H1 (cell line): ENCODE results near the gene RBCK1. TPM values are rescaled to one million over a fixed set of nuclear protein-coding genes. Genes with fewer than 3 reads are reported as not detected.
A peak's percentile ranks its signal among the peaks of the same experiment; 100 is the strongest.

Experiments
- E2F6 ChIP-seq: IDR thresholded peaks from 2 replicates; pipeline ENCODE4 v1.6.1; 2012; ENCODE audit warnings: inconsistent platforms
- HDAC2 ChIP-seq, 2 experiments: fragments of 300-600 bp in 1 of 2; sonication (generic) in 1 of 2; IDR thresholded peaks; 2 replicates each; pipeline ENCODE4 v1.6.1; 2011 to 2012; ENCODE audit warnings: low read depth in 2 of 2, low read length in 2 of 2, mild to moderate bottlenecking in 2 of 2, moderate library complexity in 2 of 2, borderline replicate concordance in 1 of 2, inconsistent platforms in 1 of 2
- polyA plus RNA-seq, 7 experiments: library from polyadenylated mRNA; depleted of rRNA in 3 of 7; stranded (reverse) in 5 of 7; unstranded in 2 of 7; fragments of >200 nt in 5 of 7; fragments of 200-250 nt in 2 of 7; gene quantifications; 1 replicate in 5 of 7; 2 replicates in 1 of 7; 4 replicates in 1 of 7; pipeline versions ENCODE4 v1.2.1 to v1.2.3, GENCODE V29; 2011 to 2013; ENCODE audit warnings: missing spikeins in 2 of 7, mixed read lengths in 2 of 7
- total RNA-seq: library from RNA; stranded (reverse); fragmentation: NEBNext Ultra II Directional; extraction: Animal tissue kit (Norgen Biotek cat#: 25700); gene quantifications from 2 replicates; pipeline ENCODE4 v1.2.1, GENCODE V29; 2021

The RBCK1 gene
- total and polyA plus RNA-seq, 2 of the 8 experiments (the other 6 are each of a cell fraction or from before 2014, with no cell fraction given) = 43.1 to 54.7 TPM

GRCh38 chr20:434221-434620 is 26.1 kb downstream of the RBCK1 start (continued):
- TF ChIP-seq E2F6 = no peak
- 0 out of 4 replicates have a peak, but pooled peaks of 1 of the 2 experiments have one; percentile 17 for TF ChIP-seq HDAC2 (IDR thresholded peaks at IDR 0.05; ENCODE audit: borderline replicate concordance in 1 of 2, low read depth in 2 of 2, low read length in 2 of 2)
